OCI-M2 (cell line): ENCODE measurements around the gene MAPKBP1.

Experiments used
- DNase-seq: peaks from one replicate; lab custom pipeline; 2025; ENCODE audit not compliant: unreplicated experiment; lab: John Stamatoyannopoulos, UW

MAPKBP1 gene

DNA sequence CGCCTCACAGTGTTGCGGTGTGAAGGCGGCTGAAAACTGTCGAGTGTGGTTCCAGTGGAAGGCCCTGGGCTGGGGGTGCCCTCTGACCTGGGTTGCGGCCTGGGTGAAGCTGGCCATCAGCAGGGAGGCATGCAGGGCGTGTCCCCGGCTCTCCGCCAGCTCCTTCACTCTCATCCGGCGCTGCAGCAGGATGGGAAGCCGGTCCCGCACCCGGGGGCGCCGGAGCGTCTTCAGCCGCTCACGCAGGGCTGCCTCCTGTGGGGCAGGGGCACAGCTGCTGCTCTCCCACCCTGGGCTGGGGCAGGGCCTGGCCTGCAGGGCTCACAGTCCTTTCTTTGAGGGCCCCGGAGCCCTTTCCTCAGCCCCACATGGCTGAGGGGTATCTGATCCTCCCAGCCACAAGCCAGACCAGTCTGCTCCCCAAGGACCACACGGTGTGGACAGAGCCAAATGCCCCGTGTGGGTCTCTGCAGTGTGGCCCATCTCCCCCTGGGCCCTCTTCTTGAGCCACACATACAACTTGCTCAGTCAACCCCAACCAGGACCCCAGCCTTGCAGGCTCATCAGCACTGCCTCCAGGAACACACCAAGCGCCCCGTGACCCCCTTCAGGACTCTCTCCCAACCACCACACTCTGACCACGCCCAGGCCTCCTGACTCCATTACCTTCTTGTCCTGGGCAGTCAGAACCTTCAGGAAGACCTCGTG lies 92.7 kb downstream of the MAPKBP1 start:
- no peak for DNase-seq

DNA sequence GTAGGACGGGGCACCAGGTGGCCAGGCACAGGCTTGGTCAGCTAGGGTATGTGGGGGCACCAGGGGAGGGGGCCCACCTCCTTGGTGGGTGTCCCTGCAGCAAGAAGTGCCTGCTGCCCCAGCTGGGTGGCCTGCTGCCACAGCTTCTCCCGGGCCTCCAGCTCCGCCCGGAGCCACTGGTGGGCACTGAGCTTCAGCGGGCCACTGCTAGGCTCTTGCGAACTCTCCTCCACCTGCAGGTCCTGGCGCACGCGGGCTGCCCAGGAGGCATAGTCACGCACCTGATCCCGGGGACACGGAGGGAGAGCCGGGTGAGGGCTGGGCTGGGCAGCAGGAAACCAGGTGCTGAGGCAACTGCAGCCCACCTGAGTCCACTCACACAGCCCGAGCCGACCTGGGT lies 94.0 kb downstream of the MAPKBP1 start:
- DNase-seq, result no peak

DNA sequence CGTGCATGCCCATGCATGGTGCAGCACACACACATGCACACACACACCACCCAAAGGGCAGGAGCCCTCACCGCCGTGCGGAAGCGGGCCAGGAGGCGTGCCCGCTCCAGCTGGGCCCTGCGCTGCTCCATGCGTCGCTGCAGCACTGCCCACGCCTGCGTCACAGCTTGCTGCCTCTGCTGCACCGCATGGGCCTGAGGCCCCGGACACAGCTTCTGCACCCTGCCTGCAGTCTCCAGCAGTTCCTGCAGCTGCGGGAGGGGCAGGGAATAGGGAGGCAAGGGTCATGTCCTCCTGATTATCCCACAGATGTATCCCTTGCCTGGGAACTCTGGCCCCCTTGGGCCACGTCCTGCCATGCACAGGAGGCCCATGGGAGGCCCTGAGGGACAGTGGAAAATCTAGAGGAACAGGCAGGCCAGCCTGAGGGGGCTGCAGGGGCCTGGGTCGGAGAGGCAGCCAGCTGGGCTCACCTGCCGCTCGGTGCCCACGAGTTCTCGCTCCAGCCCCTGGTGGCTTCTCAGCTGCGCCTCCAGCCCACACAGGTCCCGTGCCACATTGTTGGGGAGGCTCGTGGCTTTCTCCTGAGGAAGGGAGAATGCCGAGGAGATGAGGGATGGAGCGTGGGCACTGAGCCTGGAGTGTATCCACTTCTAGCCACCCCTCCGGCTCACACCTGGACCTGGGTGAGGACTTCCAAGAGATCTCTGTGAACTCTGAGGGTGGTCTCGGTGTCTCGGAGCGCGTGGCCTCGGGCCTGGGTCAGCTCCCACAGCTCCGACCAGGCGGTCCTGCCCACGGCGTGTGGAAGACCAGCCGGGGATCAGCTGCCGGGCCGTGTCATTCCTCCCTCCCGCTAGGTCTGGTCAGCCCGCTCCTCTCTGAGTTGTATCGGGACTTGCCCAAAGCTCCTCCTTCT lies 95.7 kb downstream of the MAPKBP1 start:
- DNase-seq, result no peak

DNA sequence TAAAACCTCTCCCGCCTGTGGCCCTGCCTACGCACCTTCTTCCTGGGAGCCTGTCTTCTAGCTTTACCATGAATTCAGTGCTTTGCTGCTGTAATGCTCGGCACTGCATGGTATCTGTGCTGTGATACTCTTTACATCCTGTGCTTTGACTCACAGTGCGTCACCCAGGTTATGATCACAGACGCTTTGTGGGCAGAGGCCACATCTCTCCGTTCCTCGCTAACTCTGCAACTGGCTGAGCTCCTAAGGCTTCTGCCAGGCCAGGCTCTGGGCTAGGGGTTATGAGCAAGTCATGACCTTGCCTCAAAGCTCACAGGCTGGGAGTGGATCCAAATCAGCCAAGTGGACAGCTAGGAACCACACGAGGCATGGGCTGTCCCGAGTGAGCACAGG lies 96.4 kb downstream of the MAPKBP1 start:
- DNase-seq, result no peak

DNA sequence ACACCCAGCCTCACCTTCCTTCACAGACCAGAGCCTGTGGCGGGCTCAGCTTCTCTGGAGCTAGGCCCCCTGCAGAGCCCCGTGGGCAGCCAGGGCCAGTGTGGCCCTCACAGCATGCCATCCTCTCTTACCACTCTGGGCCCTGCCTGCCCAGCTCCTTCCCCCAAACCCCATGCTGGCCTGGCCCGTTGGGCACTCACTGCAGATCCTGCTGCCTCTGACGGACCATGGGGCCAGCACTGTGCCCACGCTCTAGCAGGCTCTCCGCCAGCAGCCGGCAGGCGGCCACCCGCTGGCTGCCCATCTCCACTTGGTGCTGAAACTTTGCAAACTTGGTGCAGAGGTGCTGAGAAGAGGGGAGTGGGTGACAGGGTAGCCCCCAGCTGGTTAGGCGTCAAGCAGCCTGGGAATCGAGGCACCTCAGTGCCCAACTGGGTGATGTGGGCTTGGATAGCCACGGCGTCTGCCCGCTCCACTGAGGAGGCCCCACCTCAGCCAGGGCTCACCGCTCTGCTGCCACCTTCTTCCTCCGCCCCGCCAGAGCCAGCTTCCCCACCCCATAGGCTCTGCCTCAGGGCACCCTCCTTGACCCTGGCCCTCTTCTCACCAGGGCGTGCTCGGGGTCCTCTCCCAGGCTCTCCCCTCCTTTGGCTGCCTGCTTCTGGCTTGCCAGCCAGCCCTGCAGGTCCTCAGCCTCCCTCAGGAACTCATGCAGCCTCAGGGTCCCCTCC lies 97.1 kb downstream of the MAPKBP1 start:
- no peak for DNase-seq

DNA sequence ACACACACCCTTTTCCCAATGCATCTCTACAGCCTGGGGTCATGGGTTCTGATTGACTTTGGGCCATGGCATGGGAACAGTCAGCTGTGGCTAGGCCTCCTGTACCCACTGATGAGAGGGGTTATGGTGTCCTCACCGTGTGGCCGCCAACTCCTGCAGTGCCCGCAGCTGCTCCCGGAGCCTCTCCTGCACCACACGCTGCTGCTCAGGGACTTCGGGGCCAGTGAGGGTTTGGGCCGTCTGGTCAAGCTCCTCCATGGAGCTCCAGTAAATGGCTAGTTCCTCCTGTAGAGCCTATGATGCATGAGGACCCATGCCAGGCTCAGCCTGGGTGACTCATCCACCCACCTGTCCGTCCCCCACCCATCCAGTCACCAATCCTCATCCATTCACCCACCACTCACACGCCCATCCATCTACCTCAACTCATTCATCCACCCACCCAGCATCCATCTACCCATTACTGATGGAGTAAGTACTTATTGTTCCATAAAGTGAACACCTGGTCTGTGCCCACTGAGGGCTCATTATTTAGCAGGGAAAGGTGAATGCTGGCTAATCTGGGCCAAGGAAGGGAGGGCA lies 98.0 kb downstream of the MAPKBP1 start:
- no peak for DNase-seq

DNA sequence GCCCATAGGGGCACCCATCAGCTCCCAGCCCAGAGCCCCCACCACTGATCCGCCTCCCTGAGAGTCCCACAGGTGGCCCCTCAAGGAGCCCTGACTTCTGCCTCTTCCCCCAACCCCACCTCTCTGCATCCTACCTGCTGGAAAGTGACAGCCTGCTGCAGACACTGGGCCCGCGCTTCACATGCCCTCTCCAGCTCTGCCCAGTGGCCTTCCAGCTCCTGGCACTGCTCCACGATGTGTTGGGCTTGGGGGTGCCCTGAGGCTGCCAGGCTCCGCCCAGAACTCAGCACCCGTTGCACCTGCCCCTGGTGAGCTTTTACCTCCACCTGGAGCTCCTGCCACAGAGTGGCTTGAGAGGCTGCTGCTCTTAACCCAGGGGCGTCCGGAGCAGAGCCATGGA lies 99.4 kb downstream of the MAPKBP1 start:
- no peak for DNase-seq

DNA sequence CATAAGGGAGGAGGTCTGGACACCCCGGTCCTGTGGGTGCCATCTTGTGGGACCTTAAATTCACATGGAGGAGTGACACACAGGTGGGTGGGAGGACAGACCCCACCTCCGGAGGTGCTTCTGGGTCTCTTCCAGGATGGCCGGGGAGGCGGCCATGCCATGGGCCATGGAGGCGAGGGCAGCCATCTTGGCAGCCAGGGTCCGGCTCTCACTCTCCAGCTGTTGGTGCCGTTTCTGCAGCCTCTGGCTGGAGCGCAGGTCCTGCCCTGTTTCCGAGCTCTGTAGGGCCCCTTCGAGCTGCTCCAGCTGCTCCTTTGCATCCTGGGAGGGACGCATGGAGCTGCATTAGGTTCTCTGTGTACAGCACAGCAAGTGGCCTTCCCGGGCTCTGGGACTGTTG lies 100.5 kb downstream of the MAPKBP1 start:
- DNase-seq, result no peak

DNA sequence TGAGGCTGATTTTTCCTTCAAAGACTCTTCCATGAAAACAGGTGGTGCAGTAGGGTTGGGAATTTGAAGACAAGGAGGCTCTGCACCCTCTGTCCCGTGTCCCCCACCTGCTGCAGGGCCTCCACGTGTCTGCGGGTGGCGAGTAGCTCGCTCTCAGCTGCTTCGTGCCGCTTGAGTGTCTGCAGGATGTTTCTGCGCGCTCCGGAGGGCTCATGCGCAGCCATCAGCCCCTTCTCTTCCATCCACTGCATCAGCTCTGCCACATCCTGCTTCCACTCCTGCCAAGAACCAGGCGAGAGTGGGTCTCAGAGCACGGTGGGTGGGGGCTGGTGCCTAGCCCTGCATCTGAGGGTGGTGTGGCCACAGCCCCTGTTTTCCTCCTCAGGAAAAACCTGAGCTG lies 101.7 kb downstream of the MAPKBP1 start:
- no peak for DNase-seq

DNA sequence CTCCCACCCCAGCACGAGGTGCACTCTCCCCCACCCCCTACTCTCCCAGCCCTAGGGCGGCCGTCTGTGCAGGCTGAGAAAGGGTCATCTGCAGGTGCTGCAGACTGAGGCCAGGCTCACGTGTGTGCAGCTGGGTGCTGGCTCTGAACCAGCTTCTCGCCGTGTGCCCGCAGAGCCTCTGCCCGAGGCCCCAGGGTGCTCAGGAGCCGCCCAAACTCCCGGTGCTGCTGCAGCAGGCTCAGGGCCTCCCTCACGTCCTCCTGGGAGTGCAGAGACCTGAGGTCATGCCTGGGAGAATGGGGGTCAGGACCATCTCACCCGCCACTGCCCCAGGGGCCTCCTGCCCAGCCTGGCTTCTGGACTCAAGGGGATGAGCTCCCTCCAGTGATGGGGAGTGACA lies 102.4 kb downstream of the MAPKBP1 start:
- no peak for DNase-seq
